T-helper 2 cell treated with Interferon-gamma antibody and Interleukin-4, amounts not matched to agents 5 μg/mL and 100 μg/mL, for 36 hours (primary cell): Measurements from ENCODE around the gene EFTUD2.

Experiments
- DNase-seq: peaks from one replicate; pipeline ENCODE4 v3.0.0; 2021; ENCODE audit warnings: low spot score
- H3K27ac Mint-ChIP-seq: one replicate; pipeline ENCODE4 v1.8.0; 2021; ENCODE audit warnings: mild to moderate bottlenecking, mixed read lengths
- H3K27me3 Mint-ChIP-seq: one replicate; pipeline ENCODE4 v1.8.0; 2021; ENCODE audit warnings: low read depth, mixed read lengths
- H3K36me3 Mint-ChIP-seq: one replicate; pipeline ENCODE4 v1.8.0; 2021; ENCODE audit warnings: low read depth, mixed read lengths
- H3K4me1 Mint-ChIP-seq: one replicate; pipeline ENCODE4 v1.8.0; 2021; ENCODE audit warnings: low read depth, mixed read lengths
- H3K4me3 Mint-ChIP-seq: one replicate; pipeline ENCODE4 v1.8.0; 2022; ENCODE audit warnings: mild to moderate bottlenecking, moderate library complexity, mixed read lengths
- H3K9me3 Mint-ChIP-seq: one replicate; pipeline ENCODE4 v1.8.0; 2021; ENCODE audit warnings: mixed read lengths

Gene EFTUD2

GRCh38 chr17:44848257-44848795, 50.9 kb downstream of the EFTUD2 start:
- no peaks in the 10 kb centered on the region for H3K27me3 Mint-ChIP-seq
- H3K9me3 Mint-ChIP-seq = no peaks in the 10 kb centered on the region
- no peak overlapping the region for H3K27ac Mint-ChIP-seq
- H3K4me1 Mint-ChIP-seq = no peaks in the 10 kb centered on the region
- DNase-seq = no peak
- H3K36me3 Mint-ChIP-seq = peaks cover 24% of the 10 kb centered on the region
- H3K4me3 Mint-ChIP-seq = no peak overlapping the region

GRCh38 chr17:44847586-44847985, 51.7 kb downstream of the EFTUD2 start, which contains the start of gene HIGD1B:
TSS of gene HIGD1B (plus strand) at chr17:44847883. CDS start at chr17:44848153, 270 bp downstream.
- H3K9me3 Mint-ChIP-seq = no peaks in the 10 kb centered on the region
- no peaks in the 10 kb centered on the region for H3K4me1 Mint-ChIP-seq
- no peak within 1 kb of the TSS for H3K4me3 Mint-ChIP-seq
- no peak for DNase-seq
- peaks cover 23% of the 10 kb centered on the region for H3K36me3 Mint-ChIP-seq
- no peaks in the 10 kb centered on the region for H3K27me3 Mint-ChIP-seq
- no peak within 1 kb of the TSS for H3K27ac Mint-ChIP-seq

GRCh38 chr17:44846206-44846605, 53.0 kb downstream of the EFTUD2 start:
- Mint-ChIP-seq H3K9me3 (no peaks in the 10 kb centered on the region), H3K4me1 (no peaks in the 10 kb centered on the region), H3K4me3 (no peak overlapping the region), H3K36me3 (peaks cover 14% of the 10 kb centered on the region), H3K27ac (no peak overlapping the region), H3K27me3 (no peaks in the 10 kb centered on the region)
- DNase-seq = no peak

- Mint-ChIP-seq H3K4me3 (no peak overlapping the region), H3K4me1 (no peaks in the 10 kb centered on the region), H3K27ac (no peak overlapping the region), H3K36me3 (no peaks in the 10 kb centered on the region), H3K9me3 (no peaks in the 10 kb centered on the region), H3K27me3 (no peaks in the 10 kb centered on the region)
- DNase-seq = no peak
Observed at GRCh38 chr17:44844390-44844830, 54.8 kb downstream of the EFTUD2 start.

- Mint-ChIP-seq H3K4me1 (no peaks in the 10 kb centered on the region), H3K27me3 (no peaks in the 10 kb centered on the region), H3K9me3 (no peaks in the 10 kb centered on the region), H3K27ac (no peak overlapping the region), H3K36me3 (no peaks in the 10 kb centered on the region), H3K4me3 (no peak overlapping the region)
- DNase-seq = no peak
Observed at GRCh38 chr17:44842748-44843147, 56.5 kb downstream of the EFTUD2 start.

- no peak overlapping the region for H3K27ac Mint-ChIP-seq
- no peaks in the 10 kb centered on the region for H3K4me1 Mint-ChIP-seq
- peak; percentile 18 for DNase-seq
- no peaks in the 10 kb centered on the region for H3K27me3 Mint-ChIP-seq
- H3K9me3 Mint-ChIP-seq = no peaks in the 10 kb centered on the region
- no peaks in the 10 kb centered on the region for H3K36me3 Mint-ChIP-seq
- no peak overlapping the region for H3K4me3 Mint-ChIP-seq
Observed at GRCh38 chr17:44840936-44841335, 58.3 kb downstream of the EFTUD2 start.

- Mint-ChIP-seq H3K36me3 (no peaks in the 10 kb centered on the region), H3K9me3 (no peaks in the 10 kb centered on the region), H3K27ac (no peak overlapping the region), H3K27me3 (peaks cover 2% of the 10 kb centered on the region), H3K4me1 (no peaks in the 10 kb centered on the region), H3K4me3 (no peak overlapping the region)
- DNase-seq = no peak
Observed at GRCh38 chr17:44840274-44840673, 59.0 kb downstream of the EFTUD2 start.

- no peak for DNase-seq
- Mint-ChIP-seq H3K4me3 (no peak overlapping the region), H3K9me3 (no peaks in the 10 kb centered on the region), H3K36me3 (no peaks in the 10 kb centered on the region), H3K27ac (no peak overlapping the region), H3K27me3 (peaks cover 19% of the 10 kb centered on the region), H3K4me1 (no peaks in the 10 kb centered on the region)
Observed at GRCh38 chr17:44837196-44837595, 62.0 kb downstream of the EFTUD2 start.

GRCh38 chr17:44832805-44833204, 66.4 kb downstream of the EFTUD2 start:
- Mint-ChIP-seq H3K36me3 (no peaks in the 10 kb centered on the region), H3K4me3 (no peak overlapping the region), H3K27me3 (peaks cover 54% of the 10 kb centered on the region), H3K9me3 (no peaks in the 10 kb centered on the region), H3K27ac (no peak overlapping the region), H3K4me1 (peaks cover 9% of the 10 kb centered on the region)
- no peak for DNase-seq

GRCh38 chr17:44831371-44831770, 67.9 kb downstream of the EFTUD2 start:
- no peaks in the 10 kb centered on the region for H3K9me3 Mint-ChIP-seq
- peaks cover 9% of the 10 kb centered on the region for H3K4me1 Mint-ChIP-seq
- no peaks in the 10 kb centered on the region for H3K36me3 Mint-ChIP-seq
- H3K4me3 Mint-ChIP-seq = no peak overlapping the region
- DNase-seq = no peak
- no peak overlapping the region for H3K27ac Mint-ChIP-seq
- peaks cover 66% of the 10 kb centered on the region for H3K27me3 Mint-ChIP-seq

- H3K27me3 Mint-ChIP-seq = peaks cover 66% of the 10 kb centered on the region
- H3K36me3 Mint-ChIP-seq = no peaks in the 10 kb centered on the region
- no peak for DNase-seq
- H3K27ac Mint-ChIP-seq = no peak overlapping the region
- peaks cover 9% of the 10 kb centered on the region for H3K4me1 Mint-ChIP-seq
- no peaks in the 10 kb centered on the region for H3K9me3 Mint-ChIP-seq
- H3K4me3 Mint-ChIP-seq = peak overlapping the region; percentile 74
Observed at GRCh38 chr17:44830359-44831288, 68.6 kb downstream of the EFTUD2 start.

GRCh38 chr17:44829523-44830358, 69.5 kb downstream of the EFTUD2 start, which contains the start of gene GJC1:
TSS of gene GJC1 (minus strand) at chr17:44830287. CDS start at chr17:44805817, 24,470 bp downstream.
- peak; percentile 19 for DNase-seq
- Mint-ChIP-seq H3K27ac (peak within 1 kb of the TSS; percentile 0), H3K36me3 (no peaks in the 10 kb centered on the region)

GRCh38 chr17:44828919-44829522, 70.2 kb downstream of the EFTUD2 start:
- Mint-ChIP-seq H3K9me3 (no peaks in the 10 kb centered on the region), H3K36me3 (no peaks in the 10 kb centered on the region), H3K4me3 (peak overlapping the region; percentile 75), H3K4me1 (peaks cover 9% of the 10 kb centered on the region), H3K27me3 (peaks cover 62% of the 10 kb centered on the region), H3K27ac (peak overlapping the region; percentile 0)
- DNase-seq = peak; percentile 7

More at GRCh38 chr17:44829523-44830358, 69.5 kb downstream of the EFTUD2 start, which contains the start of gene GJC1:
- Mint-ChIP-seq H3K27me3 (peaks cover 62% of the 10 kb centered on the region), H3K4me3 (peak within 1 kb of the TSS; percentile 75), H3K9me3 (no peaks in the 10 kb centered on the region), H3K4me1 (peaks cover 9% of the 10 kb centered on the region)
